Natural killer cell treated with Interleukin-12 subunit alpha and Interleukin-12 subunit beta and Interleukin-15 and Interleukin-18, amount 100 ng/mL, for 72 hours (primary cell): Measurements from ENCODE around the gene KRT2. TPM values are rescaled to one million over a fixed set of nuclear protein-coding genes. Genes with fewer than 3 reads are reported as not detected.

ENCODE experiments used
- ATAC-seq, 2 donors: fragments of 150-1000 bp; cut with Tn5 transposase in 1 of 2; sonication (Bioruptor Pico), chemical (Tn5 transposase) in 1 of 2; 2 replicates each; pipeline ENCODE4 v1.10.0; 2021
- DNase-seq: peaks from one replicate; pipeline ENCODE4 v3.0.0; 2022; ENCODE audit warnings: low spot score
- H3K27ac Mint-ChIP-seq, 2 donors: 1 replicate in 1 of 2; 2 replicates in 1 of 2; pipeline ENCODE4 v1.8.0; 2022; ENCODE audit warnings: mixed read lengths in 2 of 2, mild to moderate bottlenecking in 1 of 2, moderate library complexity in 1 of 2
- H3K27me3 Mint-ChIP-seq, 2 donors: 1 replicate in 1 of 2; 2 replicates in 1 of 2; pipeline ENCODE4 v1.8.0; 2022; ENCODE audit warnings: mixed read lengths in 2 of 2
- H3K36me3 Mint-ChIP-seq: one replicate; pipeline ENCODE4 v1.8.0; 2022; ENCODE audit warnings: mixed read lengths
- H3K4me1 Mint-ChIP-seq, 2 donors: 1 replicate in 1 of 2; 2 replicates in 1 of 2; pipeline ENCODE4 v1.8.0; 2022; ENCODE audit warnings: low read depth in 2 of 2, mixed read lengths in 2 of 2, mild to moderate bottlenecking in 1 of 2
- H3K4me3 Mint-ChIP-seq: one replicate; pipeline ENCODE4 v1.8.0; 2022; ENCODE audit warnings: mixed read lengths
- H3K9me3 Mint-ChIP-seq: 2 replicates; pipeline ENCODE4 v1.8.0; 2022; ENCODE audit warnings: mixed read lengths
- total RNA-seq, 2 donors: library from RNA; stranded (reverse); gene quantifications; one replicate each; pipeline ENCODE4 v1.2.3, GENCODE V29; 2022

KRT2 gene
- total RNA-seq, 2 donors from 2014 or later, result not detected

DNA sequence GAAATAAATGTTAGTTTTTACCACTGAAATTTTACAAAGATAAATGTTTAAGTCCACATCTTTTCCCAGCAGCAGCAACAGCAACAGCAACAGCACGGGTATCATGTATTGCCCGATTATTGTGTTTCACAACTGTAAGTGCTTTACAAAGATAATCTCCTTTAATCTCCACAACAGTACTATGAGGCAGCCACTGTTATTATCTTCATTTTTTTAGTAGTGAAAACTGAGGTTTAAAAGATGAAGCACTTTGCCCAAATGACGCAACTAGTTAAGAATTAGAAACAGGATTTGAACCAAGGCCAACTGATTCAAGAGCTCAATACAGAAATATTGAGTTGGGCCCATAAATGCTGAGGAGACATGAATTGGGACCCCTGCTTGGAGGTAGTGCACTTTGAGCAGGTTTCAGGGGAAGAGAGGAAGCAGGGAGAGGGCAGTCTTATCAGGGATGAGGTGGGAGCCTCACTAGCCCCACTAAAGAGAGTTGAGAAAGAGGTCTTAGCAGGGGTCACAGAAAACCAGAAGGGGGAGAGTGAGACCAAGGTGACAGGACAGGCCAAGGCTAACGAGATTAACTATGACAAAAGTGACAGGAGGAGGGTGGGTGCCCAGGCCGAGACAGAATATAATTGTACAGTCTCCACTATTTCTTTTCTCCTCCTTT, 15.3 kb downstream of the KRT2 start:
- H3K4me1 Mint-ChIP-seq, result peaks cover 32 to 36% of the 10 kb centered on the region in 2 donors
- peak overlapping the region; percentile 17 to 55 for H3K27ac Mint-ChIP-seq
- no peak overlapping the region for H3K4me3 Mint-ChIP-seq
- no peaks in the 10 kb centered on the region for H3K27me3 Mint-ChIP-seq
- no peaks in the 10 kb centered on the region for H3K36me3 Mint-ChIP-seq
- DNase-seq, result no peak
- H3K9me3 Mint-ChIP-seq, result no peaks in the 10 kb centered on the region
- ATAC-seq, result no peak

DNA sequence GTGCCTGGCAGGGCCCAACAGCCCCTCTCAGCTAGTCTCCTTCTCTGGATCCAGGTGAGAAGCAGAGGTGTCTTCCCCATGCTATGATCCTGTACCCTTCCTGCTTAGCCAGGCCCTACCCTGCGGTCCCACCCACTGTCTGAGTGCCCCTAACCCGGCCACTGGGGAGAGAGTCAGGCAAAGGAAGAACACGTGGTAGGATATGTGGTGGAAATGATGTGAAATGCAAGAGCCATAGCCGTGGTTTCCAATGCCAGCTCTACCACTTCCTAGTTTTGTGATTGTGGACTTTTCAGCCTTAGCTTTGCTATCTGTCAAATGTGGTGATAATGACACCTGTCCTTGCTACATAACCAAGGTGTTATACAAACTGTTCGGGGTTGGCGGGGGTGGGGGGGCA, 15.8 kb downstream of the KRT2 start:
- DNase-seq (no peak), ATAC-seq (peak; percentile 33 to 65)
- Mint-ChIP-seq H3K4me1 (peaks cover 29 to 31% of the 10 kb centered on the region in 2 donors), H3K4me3 (no peak overlapping the region), H3K27me3 (no peaks in the 10 kb centered on the region), H3K36me3 (no peaks in the 10 kb centered on the region), H3K27ac (peak overlapping the region; percentile 17 to 55), H3K9me3 (no peaks in the 10 kb centered on the region)

DNA sequence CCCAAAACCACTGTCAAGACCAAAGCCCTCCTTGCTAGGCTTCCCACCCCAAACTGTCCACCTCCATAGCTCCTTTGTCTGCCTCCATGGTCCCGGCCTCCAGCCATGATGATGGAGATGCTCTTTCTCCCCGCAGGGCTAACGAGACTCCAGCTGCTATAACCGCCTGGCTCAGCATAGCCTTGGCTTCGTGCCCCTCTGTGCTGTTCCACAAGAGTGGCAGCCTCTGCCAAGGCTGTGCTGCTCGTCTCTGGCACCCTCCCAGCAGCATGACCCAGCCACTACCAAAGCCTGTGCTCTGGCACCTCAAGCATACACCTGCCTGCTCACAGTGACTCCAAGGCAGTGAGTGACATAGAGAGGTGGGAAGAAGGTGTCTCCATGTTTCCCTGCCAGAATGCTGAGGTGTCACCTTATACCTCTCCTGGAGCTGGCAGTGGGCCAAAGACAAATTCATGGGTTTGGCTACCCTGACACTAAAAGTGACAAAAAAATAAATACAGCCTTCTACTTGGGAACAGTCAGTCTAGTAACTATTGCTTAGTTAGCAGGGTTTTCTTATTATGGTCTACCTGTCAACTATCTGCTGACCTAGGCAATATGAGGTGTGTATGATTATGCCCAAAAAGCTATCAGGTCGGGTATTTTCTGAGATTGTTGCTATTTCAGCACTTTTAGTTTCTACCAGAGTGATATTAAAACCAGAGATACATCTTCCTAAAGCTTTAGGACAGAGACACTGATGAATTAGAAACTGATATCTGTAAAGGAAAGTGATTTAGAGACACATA, 17.6 kb downstream of the KRT2 start:
- Mint-ChIP-seq H3K27me3 (no peaks in the 10 kb centered on the region), H3K36me3 (no peaks in the 10 kb centered on the region), H3K4me1 (peaks cover 45% of the 10 kb centered on the region in 2 donors), H3K9me3 (no peaks in the 10 kb centered on the region), H3K4me3 (no peak overlapping the region), H3K27ac (peak overlapping the region in 1 of 2 donors; percentile 39)
- DNase-seq (no peak), ATAC-seq (no peak)

- Mint-ChIP-seq H3K4me3 (no peak overlapping the region), H3K4me1 (peaks cover 45 to 54% of the 10 kb centered on the region in 2 donors), H3K27me3 (no peaks in the 10 kb centered on the region), H3K27ac (no peak overlapping the region), H3K9me3 (no peaks in the 10 kb centered on the region), H3K36me3 (no peaks in the 10 kb centered on the region)
- ATAC-seq (no peak), DNase-seq (no peak)
Observed at GRCh38 chr12:52633383-52633782, 18.6 kb downstream of the KRT2 start.

GRCh38 chr12:52632656-52633055, 19.4 kb downstream of the KRT2 start:
- DNase-seq, result no peak
- Mint-ChIP-seq H3K27ac (no peak overlapping the region), H3K27me3 (no peaks in the 10 kb centered on the region), H3K4me1 (peaks cover 47 to 59% of the 10 kb centered on the region in 2 donors), H3K36me3 (no peaks in the 10 kb centered on the region), H3K4me3 (no peak overlapping the region), H3K9me3 (no peaks in the 10 kb centered on the region)
- no peak for ATAC-seq

- Mint-ChIP-seq H3K36me3 (no peaks in the 10 kb centered on the region), H3K4me3 (no peak overlapping the region), H3K27ac (peak overlapping the region in 1 of 2 donors; percentile 32), H3K9me3 (no peaks in the 10 kb centered on the region), H3K27me3 (no peaks in the 10 kb centered on the region), H3K4me1 (peaks cover 53 to 65% of the 10 kb centered on the region in 2 donors)
- DNase-seq, result no peak
- ATAC-seq, result no peak
Observed at GRCh38 chr12:52631676-52632459, 20.1 kb downstream of the KRT2 start.

DNA sequence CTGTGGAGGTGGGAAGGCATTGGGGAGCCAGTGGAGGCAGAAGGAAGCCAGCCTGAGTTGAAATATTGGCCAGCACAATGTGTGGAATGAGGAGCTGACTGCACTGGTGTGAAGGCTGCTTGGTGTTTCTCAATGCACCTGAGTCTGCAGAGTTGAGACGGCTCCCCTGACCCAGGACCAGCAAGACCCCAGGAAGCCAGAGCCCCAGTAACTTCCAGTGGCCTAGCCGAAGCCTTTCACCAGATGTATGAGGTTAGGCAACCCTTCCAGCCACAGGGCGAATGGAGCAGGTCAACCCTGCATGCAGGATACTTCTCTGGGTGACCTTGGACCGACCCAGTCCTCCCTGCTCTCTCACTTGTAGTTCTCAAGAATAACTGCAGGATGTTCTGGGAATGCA, 20.7 kb downstream of the KRT2 start:
- ATAC-seq, result no peak
- H3K4me3 Mint-ChIP-seq, result no peak overlapping the region

DNA sequence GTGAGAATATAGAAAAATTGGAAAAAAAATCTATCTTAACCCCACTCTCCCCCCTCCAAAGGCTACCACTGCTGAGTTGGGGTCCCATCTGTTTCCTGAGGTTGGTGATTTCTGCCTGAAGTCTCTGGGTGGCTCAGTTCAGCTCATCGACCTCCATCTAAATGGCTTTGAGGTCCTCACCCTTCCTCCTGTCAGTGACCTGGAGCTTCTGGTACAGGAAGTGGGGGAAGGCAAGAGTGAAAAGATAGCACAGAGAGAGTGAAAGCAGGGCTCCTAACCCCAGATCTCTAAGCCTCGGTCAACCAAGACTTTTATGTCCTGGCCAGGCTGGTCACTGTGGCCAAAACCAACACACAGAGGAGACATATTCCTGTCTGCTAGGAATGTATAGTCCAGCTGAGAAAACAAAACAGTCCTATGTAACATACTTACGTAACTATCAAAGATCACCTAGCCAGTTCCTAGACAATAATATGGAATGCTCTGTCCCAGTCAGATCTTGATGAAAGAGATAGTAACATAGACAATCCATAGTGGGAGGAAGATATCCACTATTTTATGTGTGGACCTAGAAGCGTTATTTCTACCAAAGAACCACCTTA, 21.3 kb downstream of the KRT2 start:
- Mint-ChIP-seq H3K9me3 (no peaks in the 10 kb centered on the region), H3K27ac (peak overlapping the region in 1 of 2 donors; percentile 62), H3K4me1 (peaks cover 44 to 62% of the 10 kb centered on the region in 2 donors), H3K36me3 (no peaks in the 10 kb centered on the region), H3K27me3 (no peaks in the 10 kb centered on the region), H3K4me3 (peak overlapping the region; percentile 10)
- no peak for DNase-seq
- ATAC-seq, result peak in 1 of 2 donors; percentile 58

More for the DNA sequence above, 20.7 kb downstream of the KRT2 start:
- Mint-ChIP-seq H3K27ac (peak overlapping the region in 1 of 2 donors; percentile 62), H3K36me3 (no peaks in the 10 kb centered on the region), H3K4me1 (peaks cover 49 to 60% of the 10 kb centered on the region in 2 donors), H3K27me3 (no peaks in the 10 kb centered on the region), H3K9me3 (no peaks in the 10 kb centered on the region)
- no peak for DNase-seq

DNA sequence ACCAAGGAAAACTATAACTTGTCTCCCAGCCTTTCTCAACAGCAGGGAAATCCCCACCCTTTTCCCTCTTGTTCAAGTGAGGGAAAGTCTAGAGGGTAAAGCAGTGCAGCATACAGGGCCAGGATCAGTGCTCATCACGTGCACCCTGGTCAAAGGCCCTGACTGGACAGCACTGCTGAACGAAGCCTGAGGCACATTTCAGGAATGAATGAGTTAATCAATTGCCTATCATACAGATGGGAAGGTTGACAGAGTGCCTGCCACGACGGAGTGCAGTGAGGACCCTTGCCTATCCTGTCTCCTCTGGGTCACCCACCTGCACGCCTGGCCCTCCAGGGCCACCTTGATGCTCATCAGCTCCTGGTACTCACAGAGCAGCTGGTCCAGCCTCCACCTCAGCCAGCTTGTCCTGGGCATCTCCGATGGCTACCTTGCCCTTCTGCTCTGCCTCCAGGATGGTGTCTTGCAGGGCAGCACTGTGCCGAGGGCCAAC, 22.0 kb downstream of the KRT2 start:
- no peaks in the 10 kb centered on the region for H3K36me3 Mint-ChIP-seq
- ATAC-seq (peak in 1 of 2 donors; percentile 52), DNase-seq (no peak)
- H3K4me3 Mint-ChIP-seq, result peak overlapping the region; percentile 10
- no peaks in the 10 kb centered on the region for H3K27me3 Mint-ChIP-seq
- H3K27ac Mint-ChIP-seq, result peak overlapping the region in 1 of 2 donors; percentile 62
- no peaks in the 10 kb centered on the region for H3K9me3 Mint-ChIP-seq
- peaks cover 44 to 65% of the 10 kb centered on the region in 2 donors for H3K4me1 Mint-ChIP-seq

GRCh38 chr12:52629281-52630007, 22.6 kb downstream of the KRT2 start:
- Mint-ChIP-seq H3K27ac (peak overlapping the region in 1 of 2 donors; percentile 62), H3K4me3 (no peak overlapping the region)

DNA sequence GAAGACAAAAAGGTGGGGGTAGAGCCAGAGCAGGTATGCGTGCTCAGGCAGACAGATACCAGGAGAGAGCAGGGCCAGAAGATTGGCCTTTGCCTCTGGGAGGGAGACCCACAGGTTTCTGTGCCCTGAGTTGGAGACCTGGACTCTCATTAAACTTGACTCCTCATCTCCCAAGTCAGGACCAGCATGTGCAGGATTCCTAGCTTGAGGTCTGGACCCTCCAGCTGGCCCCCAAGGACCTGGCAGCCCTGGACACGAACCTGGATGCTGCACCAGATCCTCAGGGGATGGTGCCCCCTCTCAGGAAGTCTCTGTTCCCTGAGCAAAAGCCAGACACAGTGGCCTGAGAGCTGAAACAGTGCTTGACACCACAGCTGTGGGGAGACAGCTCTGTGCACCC, 23.2 kb downstream of the KRT2 start:
- Mint-ChIP-seq H3K27me3 (no peaks in the 10 kb centered on the region), H3K36me3 (no peaks in the 10 kb centered on the region), H3K4me1 (peaks cover 34 to 62% of the 10 kb centered on the region in 2 donors), H3K9me3 (no peaks in the 10 kb centered on the region), H3K4me3 (no peak overlapping the region), H3K27ac (peak overlapping the region in 1 of 2 donors; percentile 62)
- ATAC-seq (no peak), DNase-seq (no peak)

More at GRCh38 chr12:52629281-52630007, 22.6 kb downstream of the KRT2 start:
- DNase-seq (no peak), ATAC-seq (peak; percentile 32 to 34)
- no peaks in the 10 kb centered on the region for H3K9me3 Mint-ChIP-seq
- no peaks in the 10 kb centered on the region for H3K27me3 Mint-ChIP-seq
- no peaks in the 10 kb centered on the region for H3K36me3 Mint-ChIP-seq
- H3K4me1 Mint-ChIP-seq, result peaks cover 40 to 67% of the 10 kb centered on the region in 2 donors

- Mint-ChIP-seq H3K36me3 (no peaks in the 10 kb centered on the region), H3K27me3 (no peaks in the 10 kb centered on the region), H3K27ac (peak overlapping the region in 1 of 2 donors; percentile 62), H3K4me1 (peaks cover 27 to 60% of the 10 kb centered on the region in 2 donors), H3K4me3 (no peak overlapping the region), H3K9me3 (no peaks in the 10 kb centered on the region)
- no peak for ATAC-seq
- DNase-seq, result no peak
Observed at GRCh38 chr12:52628111-52628507, 23.9 kb downstream of the KRT2 start.
